Heart left ventricle (tissue), 13 donors: ENCODE results near the gene FAM163B.

ENCODE experiments used
- POLR2A ChIP-seq, 2 donors: fragments of 450-650 bp; IDR thresholded peaks; one replicate each; pipeline ENCODE4 v1.6.1; 2017; ENCODE audit warnings: antibody characterized with exemption in 2 of 2, mild to moderate bottlenecking in 2 of 2, moderate library complexity in 2 of 2
- TF ChIP-seq, protein P1 (sequence below), 12 donors: fragments of 200-600 bp; sonication (generic) in 4 of 12; IDR thresholded peaks; one replicate each; pipeline versions ENCODE4 v1.5.0 to v1.8.0; 2018 to 2022; ENCODE audit warnings: antibody characterized with exemption in 12 of 12, mild to moderate bottlenecking in 5 of 12
- donor health status: ischemic (EF 13 %, LVEDD 7.1; RV severe dilation, severe dysfunction).
- donor health status: DM: no; HTN: yes; CAD: no.
- donor health status: DM: no; HTN: no; CAD: no.
- donor health status: ischemic (EF 25% LVEDD 6.9; RV normal size, moderate dysfunction).
- donor health status: ischemic (EF 25% LVEDD 5.7; RV mildly dilated, moderate dysfunction).
- donor health status: ischemic (EF 35%, LVEDD 5.7; RV mildly dilated, moderate dysfunction).
- donor health status: nonischemic (EF 11% LVEDD 7.7; RV severe dilation, severe dysfunction).
- donor health status: DM: yes; HTN: yes; CAD: no.
- donor health status: PGD.
- donor health status: ischemic (EF 29% LVEDD 5.4; RV normal size, mild dysfunction).
- donor health status: nonischemic (EF 23%, LVEDD 6.1; RV moderate dilation, normal function).

DNA sequence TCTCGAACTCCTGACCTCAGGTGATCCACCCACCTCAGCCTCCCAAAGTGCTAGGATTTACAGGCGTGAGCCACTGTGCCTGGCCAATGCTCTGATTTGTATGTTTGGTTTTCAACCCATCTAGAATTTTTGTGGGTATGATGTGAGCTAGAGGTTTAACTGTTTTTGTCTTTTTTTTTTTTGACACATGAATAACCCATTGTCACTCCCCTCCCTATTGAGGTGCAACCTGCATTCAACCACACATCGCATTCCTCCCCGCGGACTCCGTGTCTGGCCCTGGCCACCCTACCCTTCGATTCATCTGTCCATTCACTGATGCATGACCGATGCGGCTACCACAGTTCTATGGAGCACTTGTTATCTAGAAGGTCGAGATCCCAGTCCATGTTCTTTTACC lies 9.5 kb upstream of the FAM163B start:
- TF ChIP-seq, protein P1, sequence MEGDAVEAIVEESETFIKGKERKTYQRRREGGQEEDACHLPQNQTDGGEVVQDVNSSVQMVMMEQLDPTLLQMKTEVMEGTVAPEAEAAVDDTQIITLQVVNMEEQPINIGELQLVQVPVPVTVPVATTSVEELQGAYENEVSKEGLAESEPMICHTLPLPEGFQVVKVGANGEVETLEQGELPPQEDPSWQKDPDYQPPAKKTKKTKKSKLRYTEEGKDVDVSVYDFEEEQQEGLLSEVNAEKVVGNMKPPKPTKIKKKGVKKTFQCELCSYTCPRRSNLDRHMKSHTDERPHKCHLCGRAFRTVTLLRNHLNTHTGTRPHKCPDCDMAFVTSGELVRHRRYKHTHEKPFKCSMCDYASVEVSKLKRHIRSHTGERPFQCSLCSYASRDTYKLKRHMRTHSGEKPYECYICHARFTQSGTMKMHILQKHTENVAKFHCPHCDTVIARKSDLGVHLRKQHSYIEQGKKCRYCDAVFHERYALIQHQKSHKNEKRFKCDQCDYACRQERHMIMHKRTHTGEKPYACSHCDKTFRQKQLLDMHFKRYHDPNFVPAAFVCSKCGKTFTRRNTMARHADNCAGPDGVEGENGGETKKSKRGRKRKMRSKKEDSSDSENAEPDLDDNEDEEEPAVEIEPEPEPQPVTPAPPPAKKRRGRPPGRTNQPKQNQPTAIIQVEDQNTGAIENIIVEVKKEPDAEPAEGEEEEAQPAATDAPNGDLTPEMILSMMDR (IDR thresholded peaks at IDR 0.05), result no peak
- no peak for TF ChIP-seq POLR2A (IDR thresholded peaks at IDR 0.05)
